SU-DHL-6 (cell line): Measurements from ENCODE around the gene TMEM208.

Source experiments
- CTCF ChIP-seq: fragments of 200-600 bp; sonication (generic); IDR thresholded peaks from one replicate; pipeline ENCODE4 v1.5.1; 2017; ENCODE audit warnings: antibody characterized with exemption, mild to moderate bottlenecking, low read length, moderate library complexity; ENCODE audit not compliant: insufficient read depth, poor library complexity, severe bottlenecking
- EZH2phosphoT487 ChIP-seq: fragments of 200-600 bp; sonication (generic), shearing (Covaris generic); conservative IDR thresholded peaks from 2 replicates; pipeline ENCODE4 v1.6.1; 2018; ENCODE audit warnings: mild to moderate bottlenecking, antibody characterized with exemption, low read length, moderate library complexity, mixed read lengths

GRCh38 chr16:67264277-67264676 lies 37.3 kb downstream of the TMEM208 start:
- TF ChIP-seq CTCF (no peak), EZH2phosphoT487 (no peak)
